GF-D8 (cell line): ENCODE results near the gene KCNK13.

Experiments used
- DNase-seq: peaks from one replicate; lab custom pipeline; 2025; lab: John Stamatoyannopoulos, UW

Gene KCNK13

DNA sequence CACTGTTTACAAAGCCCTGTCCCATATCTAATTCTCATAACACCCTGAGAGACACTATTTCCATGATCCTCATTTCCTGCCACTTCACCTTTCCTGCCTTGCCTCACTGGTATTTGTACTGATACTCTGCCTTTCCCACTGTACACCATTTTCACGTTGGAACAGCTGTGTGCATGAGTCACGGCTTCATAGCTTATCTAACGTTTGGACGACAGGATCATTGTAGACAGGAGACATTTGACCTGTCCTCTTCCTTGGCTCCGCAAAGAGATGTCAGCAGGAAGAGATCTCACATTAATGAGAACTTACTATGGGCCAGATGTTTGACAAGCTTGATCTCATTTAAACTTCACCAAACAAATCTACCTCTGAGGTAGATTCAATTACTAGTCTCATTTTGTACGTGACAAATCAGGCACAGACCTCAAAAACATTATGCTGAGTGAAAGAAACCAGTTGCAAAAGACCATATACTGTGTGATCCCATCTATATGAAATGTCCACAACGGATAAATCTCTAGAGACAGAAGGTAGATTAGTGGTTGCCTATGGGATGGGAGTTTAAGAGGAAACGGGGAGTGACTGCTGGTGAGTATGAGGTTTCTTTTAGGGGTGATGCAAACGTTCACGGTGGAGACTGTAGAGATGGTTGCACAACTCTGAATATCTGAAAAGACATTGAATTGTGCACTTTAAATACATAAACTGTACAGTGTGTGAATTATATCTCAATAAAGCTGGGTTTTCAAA, 71.2 kb downstream of the KCNK13 start:
- DNase-seq = no peak

DNA sequence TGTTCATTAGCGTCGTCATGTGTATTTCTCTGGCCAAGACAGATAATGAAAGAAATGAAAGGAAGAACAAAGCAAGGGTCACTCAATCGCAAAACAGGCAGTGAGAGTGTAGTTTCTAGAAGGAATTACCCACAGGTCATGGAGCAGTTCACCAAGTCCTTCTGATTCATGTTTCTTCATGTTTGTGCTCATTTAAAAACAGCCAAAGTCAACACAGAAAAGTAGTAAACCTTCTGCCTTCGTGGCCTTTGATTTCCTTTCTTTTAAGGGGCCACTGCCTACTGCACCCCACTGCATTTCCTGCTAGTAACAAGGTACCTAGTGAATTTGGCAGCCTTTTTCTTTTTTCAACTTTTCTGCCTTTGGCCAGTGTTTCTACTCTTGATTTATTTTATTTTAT, 75.1 kb downstream of the KCNK13 start:
- no peak for DNase-seq

DNA sequence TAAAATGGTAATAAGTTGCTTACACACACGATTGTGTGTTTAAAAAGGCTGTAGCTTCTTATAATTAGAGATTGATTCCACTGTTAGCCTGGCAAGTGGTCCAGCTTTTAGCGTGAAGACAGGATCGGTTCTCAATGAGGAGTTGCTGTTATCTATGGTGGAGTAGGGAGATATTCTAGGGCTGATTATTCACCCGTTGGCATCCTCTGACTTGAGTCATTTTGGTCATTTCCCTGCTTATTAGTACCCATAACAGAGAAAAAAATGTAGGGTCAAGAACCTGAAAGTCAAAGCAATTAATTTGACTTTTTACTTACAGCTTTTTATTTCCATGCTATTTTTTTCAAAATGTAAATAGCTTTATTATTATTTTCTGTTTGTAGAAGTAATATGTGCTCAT, 76.0 kb downstream of the KCNK13 start:
- DNase-seq = no peak

DNA sequence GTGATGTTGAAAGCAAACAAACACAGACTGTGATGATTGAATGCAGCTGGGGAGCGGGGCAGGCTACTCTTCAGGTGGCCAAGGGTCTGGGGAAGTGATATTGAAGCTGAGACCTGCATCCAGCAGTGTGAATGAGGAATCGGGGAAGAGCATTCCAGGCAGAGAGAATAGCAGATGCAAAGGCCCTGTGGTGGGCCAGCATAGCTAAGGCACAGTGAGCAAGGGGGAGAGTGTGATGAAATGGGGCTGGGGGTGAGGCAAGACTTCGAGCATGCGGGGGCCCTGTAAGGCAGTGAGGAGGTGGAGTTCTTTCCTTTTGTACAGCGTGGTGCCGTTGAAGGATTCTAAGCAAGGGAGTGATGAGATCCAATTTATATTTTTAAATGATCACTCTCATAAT, 77.4 kb downstream of the KCNK13 start:
- DNase-seq = no peak

DNA sequence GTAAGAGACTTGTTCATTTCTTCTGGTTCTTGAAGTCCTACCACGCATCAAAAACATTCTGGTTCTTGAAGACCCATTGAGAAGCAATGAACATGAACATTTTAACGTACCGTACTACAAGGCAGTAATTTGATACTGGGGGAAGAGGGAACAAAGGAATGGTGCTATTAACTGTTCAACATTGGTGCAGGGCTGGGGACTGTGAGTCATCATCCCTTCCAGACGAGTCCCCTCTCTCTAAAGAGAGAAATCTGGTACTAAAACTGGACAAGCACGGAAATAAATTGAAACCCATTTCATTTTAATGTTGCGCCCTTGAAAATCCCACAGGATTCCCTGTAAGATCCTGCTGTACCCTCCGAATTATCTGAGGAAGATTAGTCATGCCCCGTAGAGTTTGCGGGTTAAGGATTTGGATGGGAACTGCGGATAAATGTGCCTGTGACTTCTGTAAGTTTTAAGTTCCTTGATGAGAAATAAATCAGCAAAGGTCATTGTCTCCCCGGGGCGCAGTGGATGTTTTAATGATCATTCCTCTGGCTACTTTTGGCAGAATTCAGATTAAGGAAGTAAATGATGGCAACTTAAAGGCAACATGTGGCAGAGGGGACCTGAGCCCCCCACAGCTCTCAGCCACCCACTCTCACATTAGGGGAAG, 78.6 kb downstream of the KCNK13 start:
- DNase-seq = no peak

DNA sequence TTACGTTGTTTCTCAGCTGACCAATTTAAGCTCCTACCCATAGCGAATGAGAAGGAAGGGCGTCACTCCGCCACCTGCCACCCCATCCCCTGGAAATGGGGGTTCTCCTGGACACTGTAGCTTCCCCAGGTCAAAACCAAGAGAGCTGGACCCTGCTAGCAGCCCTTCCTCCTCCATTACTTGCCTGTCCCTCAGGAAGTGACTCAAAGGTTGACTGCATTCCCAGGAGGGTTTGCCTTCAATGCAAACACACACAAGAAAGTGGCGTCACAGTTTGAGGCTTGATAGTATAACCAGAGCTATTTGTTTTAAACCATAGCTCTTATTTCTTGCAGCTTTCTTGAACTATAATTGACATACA, 79.1 kb downstream of the KCNK13 start:
- DNase-seq = no peak

DNA sequence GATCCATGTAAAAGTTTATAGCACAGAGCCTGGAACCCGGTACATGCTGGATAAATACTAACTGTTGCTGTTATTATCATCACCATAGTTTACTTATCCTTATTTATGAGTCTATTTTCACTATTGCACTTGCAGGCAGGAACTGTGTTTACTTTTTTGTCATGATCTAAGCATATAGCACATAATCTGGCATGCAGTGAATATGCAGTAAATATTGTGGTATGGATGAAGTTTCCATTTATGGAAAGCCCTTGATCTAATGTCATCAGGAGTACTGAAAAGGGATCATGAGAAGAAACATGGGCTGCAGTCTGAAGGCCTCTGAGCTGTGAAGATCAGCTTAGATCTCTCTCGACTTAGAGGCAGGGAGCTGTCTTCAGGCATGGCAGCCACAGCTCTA, 91.6 kb downstream of the KCNK13 start:
- no peak for DNase-seq

DNA sequence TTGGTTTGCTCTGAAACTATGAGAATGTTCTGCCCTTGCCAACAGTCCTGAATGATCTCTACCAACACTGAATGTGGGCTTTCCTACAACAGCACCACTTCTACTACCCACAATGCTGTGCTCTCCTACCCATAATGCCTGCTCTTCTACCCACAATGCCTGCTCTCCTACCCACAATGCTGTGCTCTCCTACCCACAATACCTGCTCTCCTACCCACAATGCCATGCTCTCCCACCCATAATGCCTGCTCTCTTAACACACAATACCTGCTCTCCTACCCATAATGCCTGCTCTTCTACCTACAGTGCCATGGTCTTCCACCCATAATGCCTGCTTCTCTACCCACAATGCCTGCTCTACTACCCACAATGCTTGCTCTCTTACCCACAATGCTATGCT, 92.3 kb downstream of the KCNK13 start:
- DNase-seq = no peak

DNA sequence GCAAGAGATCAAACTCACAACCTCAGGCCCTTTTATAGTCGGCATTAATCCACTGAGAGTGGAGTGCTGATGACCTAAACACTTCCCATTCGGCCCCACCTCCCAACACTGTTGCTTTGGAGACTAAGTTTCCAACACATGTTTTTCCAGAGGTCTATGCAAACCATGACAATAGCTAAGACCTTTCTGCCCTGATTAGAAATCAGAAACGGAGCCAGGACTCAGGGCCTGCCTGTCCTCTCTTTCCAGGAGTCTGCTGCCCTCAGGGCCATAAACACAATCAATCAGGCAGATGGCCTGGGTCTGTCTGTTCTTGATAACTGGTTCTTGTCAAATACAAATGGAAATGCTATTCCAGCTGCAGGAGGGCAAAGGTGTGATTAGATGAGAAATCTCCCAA, 97.4 kb downstream of the KCNK13 start:
- no peak for DNase-seq

DNA sequence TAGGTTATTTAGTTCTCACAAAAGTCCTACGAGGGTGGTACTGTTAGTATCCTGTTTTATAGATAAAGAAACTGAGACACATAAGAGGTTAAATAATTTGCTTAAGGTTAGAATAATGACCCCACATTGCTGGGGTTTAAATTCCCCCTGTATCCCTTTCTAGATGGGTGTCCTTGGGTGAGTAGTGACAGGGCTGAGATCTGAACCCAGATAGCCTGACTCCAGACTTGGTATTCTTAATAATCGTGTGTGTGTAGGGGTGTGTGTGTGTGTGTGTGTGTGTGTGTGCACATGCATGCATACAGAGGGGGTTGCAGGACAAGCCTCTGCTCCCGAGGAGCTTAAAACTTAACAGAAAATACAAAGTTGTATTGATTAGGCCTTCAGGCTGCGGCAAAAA, 97.9 kb downstream of the KCNK13 start:
- DNase-seq = no peak

DNA sequence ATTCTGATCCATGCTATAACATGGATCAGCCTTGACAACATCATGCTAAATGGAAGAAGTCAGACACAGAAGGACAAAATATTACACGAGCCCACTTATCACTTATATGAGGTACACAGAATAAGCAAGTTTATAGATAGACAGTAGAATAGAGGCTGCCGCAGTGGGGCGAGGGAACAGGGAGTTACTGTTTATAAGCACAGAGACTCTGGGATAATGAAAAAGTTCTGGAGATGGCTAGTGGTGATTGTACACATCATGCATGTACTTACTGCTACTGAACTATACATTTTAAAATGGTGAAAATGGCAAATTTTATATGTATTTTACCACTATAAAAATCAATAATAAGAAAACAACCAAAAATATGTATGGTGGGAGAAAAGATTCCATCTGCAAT, 99.3 kb downstream of the KCNK13 start:
- DNase-seq = no peak

DNA sequence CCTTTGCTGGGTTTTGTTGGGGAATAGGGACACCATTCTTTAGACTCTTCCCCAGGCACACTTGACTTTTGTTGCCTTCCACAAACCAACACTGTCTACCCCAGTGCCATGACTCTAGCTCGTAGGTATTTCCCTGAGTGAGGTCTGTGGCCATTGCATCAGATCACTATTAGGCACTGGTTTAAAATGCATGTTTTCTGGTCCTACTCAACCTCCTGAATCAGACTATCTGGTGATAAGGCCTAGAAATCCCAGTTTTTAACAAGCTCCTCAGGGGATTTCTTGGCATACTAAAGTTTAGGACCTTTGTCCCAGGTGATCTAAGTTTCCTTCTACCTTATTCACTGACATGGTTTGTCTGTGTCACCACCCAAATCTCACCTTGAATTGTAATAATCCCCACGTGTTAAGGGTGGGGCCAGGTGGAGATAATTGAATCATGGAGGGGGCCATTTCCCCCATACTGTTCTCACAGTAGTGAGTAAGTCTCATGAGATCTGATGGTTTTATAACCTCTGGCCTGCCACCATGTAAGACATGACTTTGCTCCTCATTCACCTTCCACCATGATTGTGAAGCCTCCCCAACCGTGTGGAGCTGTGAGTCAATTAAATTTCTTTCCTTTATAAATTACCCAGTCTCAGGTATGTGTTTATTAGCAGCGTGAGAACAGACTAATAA, 106.8 kb downstream of the KCNK13 start:
- DNase-seq = no peak

DNA sequence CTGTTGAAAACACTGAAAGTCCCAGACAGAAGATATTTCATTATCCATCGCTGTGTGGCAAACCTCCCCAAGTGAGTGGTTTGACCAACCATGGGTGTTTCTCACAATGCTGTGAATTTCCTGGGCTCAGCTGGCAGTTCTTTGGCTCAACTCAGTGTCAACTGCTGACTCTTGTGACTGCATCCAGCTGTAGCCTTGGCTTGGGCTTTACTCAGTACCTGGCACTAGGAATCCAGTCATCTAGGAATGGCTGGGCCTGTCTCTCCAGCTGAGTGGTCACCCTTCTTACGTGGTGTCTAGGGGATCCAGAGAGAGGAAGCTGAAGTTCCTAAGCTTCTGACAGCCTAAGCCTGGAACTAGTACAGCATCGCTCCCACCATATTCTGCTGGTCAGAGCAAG, 113.8 kb downstream of the KCNK13 start:
- no peak for DNase-seq

DNA sequence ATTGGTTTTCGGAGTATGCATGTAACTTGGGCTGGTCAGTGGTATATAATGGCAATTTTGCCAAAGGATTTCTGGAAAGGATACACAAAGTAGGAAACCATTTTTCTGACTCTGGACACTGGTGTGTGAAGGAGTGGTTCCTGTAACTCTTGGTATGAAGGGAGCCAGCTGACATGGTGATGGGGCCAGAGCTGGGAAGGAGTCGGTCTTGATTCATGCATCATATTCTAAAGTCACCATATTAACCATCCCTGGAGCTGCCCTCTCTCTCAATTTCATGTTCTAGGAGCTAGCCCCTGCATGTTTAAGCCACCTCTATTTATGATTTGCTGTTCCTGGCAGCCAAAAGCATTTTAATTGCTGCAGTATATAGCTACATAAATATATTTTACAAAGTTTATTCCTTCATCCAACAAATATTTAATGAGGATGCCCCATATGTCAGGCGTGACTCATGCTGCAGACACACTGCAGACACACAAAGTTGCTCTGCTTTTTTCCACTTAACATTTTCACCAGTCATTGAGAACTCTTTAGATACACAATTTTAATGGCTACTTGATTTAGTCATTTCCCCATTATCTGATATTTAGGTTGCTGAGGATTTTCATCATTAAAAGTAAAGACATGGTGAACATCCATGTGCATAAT, 115.9 kb downstream of the KCNK13 start:
- no peak for DNase-seq

DNA sequence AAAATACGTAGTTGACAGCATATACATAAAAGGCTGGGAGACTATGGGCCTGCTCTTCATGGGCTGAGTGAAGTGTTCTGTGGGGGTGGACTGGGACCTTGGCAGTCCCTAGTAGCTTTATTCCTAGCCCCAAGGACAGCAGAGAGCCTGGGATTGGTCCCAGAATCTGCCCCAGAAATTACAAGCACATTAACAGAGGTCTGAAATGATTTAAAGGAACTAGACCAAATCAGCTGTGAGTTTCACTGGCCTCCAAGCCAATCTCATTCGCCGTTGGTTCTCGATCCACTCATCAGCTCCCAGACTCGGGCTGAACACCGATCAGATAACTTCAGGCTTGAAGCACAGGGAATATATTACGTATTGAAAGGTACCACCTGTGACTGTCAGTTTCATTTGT, 117.6 kb downstream of the KCNK13 start:
- DNase-seq = no peak

DNA sequence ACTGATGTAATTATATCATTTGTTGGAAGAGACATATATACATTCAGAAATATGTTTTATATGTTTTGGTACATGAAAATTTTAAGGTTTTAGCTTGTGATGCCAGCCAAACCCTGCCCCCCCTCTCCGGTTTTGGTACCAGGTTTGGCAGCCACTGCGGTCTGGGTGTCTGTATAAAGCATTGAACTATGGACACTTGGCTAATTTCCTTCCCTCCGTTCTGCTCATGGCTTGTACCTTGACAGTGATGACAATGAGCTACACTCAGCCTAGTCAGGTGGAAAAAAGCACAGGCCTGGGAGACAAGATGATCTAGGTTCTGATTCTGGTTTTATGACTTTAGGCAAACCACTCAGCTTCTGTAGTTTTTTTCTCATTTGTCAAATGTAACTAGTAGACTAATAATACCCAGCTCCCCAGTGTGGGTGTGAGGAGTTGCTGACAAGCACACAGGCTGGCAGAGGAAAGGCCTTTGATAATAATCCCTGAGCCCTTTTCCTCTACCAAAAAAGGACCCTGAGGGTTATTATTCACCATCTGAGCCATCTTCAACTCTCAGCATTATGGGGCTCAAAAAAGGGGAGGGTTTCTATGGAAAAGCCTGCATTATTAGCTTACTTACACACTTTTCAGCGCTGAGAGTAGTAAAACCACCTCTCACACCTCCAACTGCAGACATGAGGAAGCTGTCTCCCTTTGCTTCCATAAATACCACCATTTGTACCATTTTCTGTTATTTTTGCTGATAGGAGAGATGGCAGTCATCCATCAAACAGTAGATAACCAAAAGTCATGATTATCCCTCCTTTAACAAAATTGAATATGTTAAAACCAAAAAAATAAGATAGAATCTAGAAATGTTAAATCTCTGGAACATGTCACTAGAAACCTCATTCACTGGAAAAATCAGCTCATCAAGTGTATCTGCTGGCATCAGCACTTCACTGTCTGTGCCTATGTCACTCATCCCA, 118.3 kb downstream of the KCNK13 start:
- no peak for DNase-seq

DNA sequence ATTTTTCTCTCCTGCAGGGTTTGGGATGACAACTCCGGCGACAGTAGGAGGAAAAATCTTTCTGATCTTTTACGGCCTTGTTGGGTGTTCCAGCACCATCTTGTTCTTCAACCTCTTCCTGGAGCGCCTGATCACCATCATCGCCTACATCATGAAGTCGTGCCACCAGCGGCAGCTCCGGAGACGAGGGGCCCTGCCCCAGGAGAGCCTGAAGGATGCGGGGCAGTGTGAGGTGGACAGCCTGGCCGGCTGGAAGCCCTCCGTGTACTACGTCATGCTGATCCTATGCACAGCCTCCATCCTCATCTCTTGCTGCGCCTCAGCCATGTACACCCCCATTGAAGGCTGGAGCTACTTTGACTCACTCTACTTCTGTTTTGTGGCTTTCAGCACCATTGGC, 122.3 kb downstream of the KCNK13 start:
- no peak for DNase-seq

DNA sequence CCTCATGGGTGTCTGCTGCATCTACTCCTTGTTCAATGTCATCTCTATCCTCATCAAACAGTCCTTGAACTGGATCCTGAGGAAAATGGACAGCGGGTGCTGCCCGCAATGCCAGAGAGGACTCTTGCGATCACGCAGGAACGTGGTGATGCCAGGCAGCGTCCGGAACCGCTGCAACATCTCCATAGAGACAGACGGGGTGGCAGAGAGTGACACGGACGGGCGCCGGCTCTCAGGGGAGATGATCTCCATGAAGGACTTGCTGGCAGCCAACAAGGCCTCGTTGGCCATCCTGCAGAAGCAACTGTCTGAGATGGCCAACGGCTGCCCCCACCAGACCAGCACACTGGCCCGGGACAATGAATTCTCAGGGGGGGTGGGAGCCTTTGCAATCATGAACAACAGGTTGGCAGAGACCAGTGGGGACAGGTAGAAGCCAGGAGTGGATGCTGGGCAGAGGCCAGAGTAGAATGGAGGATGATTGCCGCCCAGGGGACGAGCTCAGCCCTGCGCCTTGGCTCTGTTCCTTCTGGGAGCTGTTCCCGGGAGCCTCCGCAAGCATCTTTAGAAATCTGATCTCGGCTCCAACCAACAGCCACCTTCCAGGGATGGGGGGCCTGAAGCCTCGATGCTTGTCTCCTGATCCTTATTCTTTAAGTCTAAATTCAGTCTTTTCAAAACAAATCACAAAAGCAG, 122.9 kb downstream of the KCNK13 start:
- no peak for DNase-seq

DNA sequence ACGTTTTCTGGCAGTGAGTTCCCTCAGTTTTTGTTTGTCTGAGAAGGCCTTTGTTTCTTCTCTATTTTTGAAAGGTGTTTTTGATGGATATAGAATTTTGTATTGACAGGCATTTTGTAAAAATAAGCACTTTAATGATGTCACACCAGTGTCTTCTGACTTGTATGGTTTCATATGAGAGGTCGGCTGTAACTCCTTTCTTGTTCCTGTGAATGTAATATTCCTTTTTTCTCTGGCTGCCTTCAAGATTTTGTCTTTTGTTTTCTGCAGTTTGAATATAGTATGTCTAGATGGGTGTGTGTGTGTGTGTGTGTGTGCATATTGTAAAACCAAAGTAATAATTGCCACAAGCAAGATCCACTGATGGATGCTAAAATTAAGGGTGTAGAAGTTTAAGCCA, 126.8 kb downstream of the KCNK13 start:
- no peak for DNase-seq

DNA sequence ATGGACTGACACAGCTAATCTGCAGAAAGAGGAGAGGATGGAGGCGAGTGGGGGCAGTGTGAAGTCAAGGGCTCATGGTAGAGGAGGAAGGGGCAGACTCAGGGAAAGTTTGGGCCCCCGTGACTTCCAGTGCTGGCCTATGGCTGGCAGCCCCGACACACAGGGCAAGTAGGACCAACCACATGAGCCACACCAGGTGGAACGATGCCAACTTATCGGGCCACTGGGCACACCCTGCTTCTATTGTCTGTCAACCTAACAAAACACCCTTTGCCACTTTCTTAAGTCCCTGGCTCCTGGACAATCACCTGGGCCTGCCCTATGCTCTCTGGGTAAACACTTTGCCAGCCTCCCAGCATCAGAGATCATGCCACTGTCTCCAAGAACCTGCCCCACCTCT, 129.4 kb downstream of the KCNK13 start:
- DNase-seq = no peak

DNA sequence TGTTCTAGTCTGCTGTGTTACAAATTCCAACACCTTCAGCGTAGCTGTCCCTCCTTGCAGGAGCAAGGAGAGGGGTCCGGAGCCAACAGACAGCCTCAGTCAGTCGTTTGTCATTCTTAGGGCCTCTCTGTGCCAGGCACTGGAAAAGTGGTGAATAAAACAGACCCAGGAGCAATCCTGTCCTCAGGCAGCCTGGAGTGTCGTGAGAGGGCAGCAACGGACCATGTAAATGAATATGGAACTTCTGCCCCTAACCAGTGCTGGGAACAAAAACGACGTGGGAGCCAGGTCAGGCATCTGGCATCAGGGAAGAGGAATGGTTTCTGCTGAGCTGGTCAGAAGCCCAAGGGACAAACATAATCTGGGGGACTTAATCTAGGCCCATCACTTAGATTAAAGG, 129.8 kb downstream of the KCNK13 start:
- no peak for DNase-seq
